Fibroblast of mammary gland (primary cell): ENCODE data around the gene MCM3.

ENCODE experiments used
- DNase-seq: peaks from one replicate; pipeline ENCODE4 v3.0.0-alpha.2; 2010; ENCODE audit warnings: low read depth
- H3K4me3 ChIP-seq: 2 replicates; pipeline ENCODE4 v1.5.1; 2011; ENCODE audit warnings: low read depth, mild to moderate bottlenecking, low read length, moderate library complexity; ENCODE audit not compliant: control insufficient read depth
- CTCF ChIP-seq: conservative IDR thresholded peaks from 2 replicates; pipeline ENCODE4 v1.5.1; 2011; ENCODE audit warnings: low read depth, low read length, inconsistent platforms; ENCODE audit not compliant: control insufficient read depth, insufficient read depth

Gene MCM3

GRCh38 chr6:52276130-52276529, 8.4 kb downstream of the MCM3 start:
- no peak for DNase-seq
- no peak for TF ChIP-seq CTCF
- H3K4me3 ChIP-seq = no peak overlapping the region

GRCh38 chr6:52271852-52272460, 12.6 kb downstream of the MCM3 start:
- DNase-seq = no peak
- H3K4me3 ChIP-seq = no peak overlapping the region
- no peak for TF ChIP-seq CTCF

GRCh38 chr6:52263709-52264540, 20.6 kb downstream of the MCM3 start:
- H3K4me3 ChIP-seq = no peak overlapping the region
- DNase-seq = peak; percentile 72
- TF ChIP-seq CTCF = peak; percentile 99

- no peak for TF ChIP-seq CTCF
- DNase-seq = no peak
- no peak overlapping the region for H3K4me3 ChIP-seq
Measured at GRCh38 chr6:52262620-52263344, 21.8 kb downstream of the MCM3 start.

GRCh38 chr6:52261229-52261628, 23.3 kb downstream of the MCM3 start:
- DNase-seq = peak; percentile 88
- no peak overlapping the region for H3K4me3 ChIP-seq
- no peak for TF ChIP-seq CTCF

GRCh38 chr6:52260634-52261033, 23.9 kb downstream of the MCM3 start:
- TF ChIP-seq CTCF = no peak
- no peak for DNase-seq
- H3K4me3 ChIP-seq = no peak overlapping the region
